Panc1 (cell line): Measurements from ENCODE around the gene TRIM28. TPM values are rescaled to one million over a fixed set of nuclear protein-coding genes. Genes with fewer than 3 reads are reported as not detected.

ENCODE experiments used
- ATAC-seq: fragments of 200-7000 bp; cut with Tn5 transposase; 2 replicates; pipeline ENCODE4 v1.9.1; 2020; ENCODE audit warnings: mild to moderate bottlenecking, moderate library complexity
- BruUV-seq: library from RNA; stranded (reverse); fragments of 400-500 nt; replicated peaks from 2 replicates; lab custom pipeline; 2021; lab: Mats Ljungman, UMichigan
- CTCF ChIA-PET: fragments of 300-600 bp; sonication (Branson Sonifier 250); formaldehyde crosslinking; loops from one replicate; lab custom pipeline; 2022; ENCODE audit warnings: antibody characterized with exemption; lab: Charles Lee
- POLR2A ChIA-PET: fragments of 300-600 bp; sonication (Branson Sonifier 250); formaldehyde crosslinking; loops from one replicate; lab custom pipeline; 2022; ENCODE audit warnings: antibody characterized with exemption; lab: Charles Lee
- DNase-seq: peaks from one replicate; pipeline ENCODE4 v3.0.0-alpha.2; 2010; ENCODE audit warnings: low read depth, low spot score
- H3K27ac ChIP-seq: 2 replicates; pipeline ENCODE4 v1.5.1; 2011; ENCODE audit warnings: mild to moderate bottlenecking, low read length, inconsistent platforms
- H3K27me3 ChIP-seq: fragments of 200-500 bp; sonication (Bioruptor generic); 2 replicates; pipeline ENCODE4 v1.6.0; 2014; ENCODE audit warnings: low read length, inconsistent platforms; ENCODE audit not compliant: control insufficient read depth, insufficient read depth
- H3K36me3 ChIP-seq: fragments of 200-500 bp; sonication (Bioruptor generic); 2 replicates; pipeline ENCODE4 v1.5.1; 2014; ENCODE audit warnings: inconsistent platforms, mild to moderate bottlenecking, low read length, moderate library complexity; ENCODE audit not compliant: control insufficient read depth, insufficient read depth
- H3K4me1 ChIP-seq: 2 replicates; pipeline ENCODE4 v1.5.1; 2011; ENCODE audit warnings: inconsistent platforms, mild to moderate bottlenecking, low read length, moderate library complexity; ENCODE audit not compliant: control insufficient read depth, insufficient read depth
- H3K4me3 ChIP-seq, 2 experiments: 2 replicates each; pipeline ENCODE4 v1.5.1; 2011 to 2012; ENCODE audit warnings: low read depth in 2 of 2, low read length in 2 of 2, mild to moderate bottlenecking in 2 of 2, inconsistent platforms in 1 of 2, moderate library complexity in 1 of 2
- H3K9me3 ChIP-seq: fragments of 200-500 bp; sonication (Bioruptor generic); 2 replicates; pipeline ENCODE4 v1.5.1; 2014; ENCODE audit warnings: low read depth, mild to moderate bottlenecking, inconsistent platforms, low read length, moderate library complexity; ENCODE audit not compliant: control insufficient read depth, insufficient read depth
- CTCF ChIP-seq: fragments of 450-650 bp; IDR thresholded peaks from 2 replicates; pipeline ENCODE4 v1.5.1; 2017; ENCODE audit warnings: mild to moderate bottlenecking
- POLR2AphosphoS5 ChIP-seq: IDR thresholded peaks from 2 replicates; pipeline ENCODE4 v1.6.1; 2012; ENCODE audit warnings: mild to moderate bottlenecking, low read depth, low read length, moderate library complexity
- REST ChIP-seq, 2 experiments: IDR thresholded peaks; 2 replicates each; pipeline ENCODE4 v1.6.1; 2011 to 2012; ENCODE audit warnings: low read depth in 2 of 2, control low read depth in 1 of 2, low read length in 1 of 2, mild to moderate bottlenecking in 1 of 2, moderate library complexity in 1 of 2; ENCODE audit not compliant: insufficient read depth in 1 of 2
- SIN3A ChIP-seq: IDR thresholded peaks from 2 replicates; pipeline ENCODE4 v1.6.1; 2012; ENCODE audit warnings: low read depth, mild to moderate bottlenecking, low read length, moderate library complexity, borderline replicate concordance; ENCODE audit not compliant: insufficient read depth
- TCF7L2 ChIP-seq: IDR thresholded peaks from 2 replicates; pipeline ENCODE4 v1.6.1; 2011; ENCODE audit warnings: mild to moderate bottlenecking, low read depth, low read length, inconsistent platforms
- in situ Hi-C: cut with HindIII; loops from 2 replicates; pipeline ENCODE4 v1.10.0; 2016; ENCODE audit warnings: low sequenced_read_pairs, low pct_unique_long_range_greater_than_20kb
- intact Hi-C: fragments of 100-400 bp; cut with micrococcal nuclease; formaldehyde crosslinking; loops from one replicate; pipeline ENCODE4 v1.10.0; 2022; ENCODE audit not compliant: unreplicated experiment
- total RNA-seq: library from RNA; stranded (reverse); gene quantifications from one replicate; pipeline ENCODE4 v1.2.1, GENCODE V29; 2021; ENCODE audit not compliant: unreplicated experiment

Gene TRIM28
- total RNA-seq, 1 experiment from 2014 or later, result 767 TPM

DNA sequence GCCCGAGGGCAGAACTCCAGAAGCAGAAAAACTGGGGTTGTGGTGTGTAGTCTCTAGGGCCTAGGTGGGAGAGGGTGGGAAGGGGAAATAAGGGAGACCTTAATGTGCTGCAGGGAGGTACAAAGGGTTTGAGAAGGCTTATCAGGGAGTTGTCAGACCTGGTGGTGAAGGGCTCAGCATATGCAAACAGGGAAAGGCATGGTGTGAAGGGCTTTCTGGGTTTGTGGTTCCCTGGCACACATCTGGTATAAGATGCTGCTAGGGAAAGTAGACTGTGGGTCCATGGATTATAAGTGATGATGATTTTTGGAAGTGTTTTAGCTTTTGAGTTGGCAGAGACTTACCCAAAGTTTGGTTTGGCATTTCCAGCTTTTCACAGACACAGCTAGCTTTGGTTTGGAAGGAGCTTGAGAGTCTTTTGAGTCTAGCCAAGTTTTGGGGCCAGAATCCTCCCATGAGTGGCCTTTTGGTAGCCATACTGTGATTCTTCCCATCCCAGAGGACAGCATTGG, 2.2 kb downstream of the TRIM28 start:
- in situ Hi-C loops, result no loop called here
- H3K27ac ChIP-seq, result peak overlapping the region; percentile 92
- ChIA-PET POLR2A (interaction anchor here (0.6 kb wide), 1 partner anchor 29 kb away, joined by 6 read pairs; no protein-coding TSS in a partner anchor), CTCF (no interaction called here)
- TSS peak; percentile 88 for BruUV-seq
- peaks cover 4% of the 10 kb centered on the region; the same call in 1 of the 2 replicates for H3K27me3 ChIP-seq
- peaks cover 43% of the 10 kb centered on the region for H3K36me3 ChIP-seq
- peak overlapping the region; percentile 91 to 100 for H3K4me3 ChIP-seq
- ATAC-seq, result no peak
- TF ChIP-seq TCF7L2, result no peak
- no peak for TF ChIP-seq CTCF
- TF ChIP-seq SIN3A, result no peak
- TF ChIP-seq POLR2AphosphoS5, result no peak
- no peak for TF ChIP-seq REST (IDR thresholded peaks at IDR 0.05; ENCODE audit: insufficient read depth in 1 of 2, low read depth in 2 of 2, low read length in 1 of 2)
- H3K4me1 ChIP-seq, result peaks cover 10% of the 10 kb centered on the region
- DNase-seq, result no peak
- intact Hi-C loops, result no loop called here
- H3K9me3 ChIP-seq, result no peaks in the 10 kb centered on the region

- CTCF ChIA-PET, result no interaction called here
- intact Hi-C loops (no loop called here), in situ Hi-C loops (no loop called here)
- POLR2A ChIA-PET, result interaction anchor here (0.6 to 0.7 kb wide), 2 partner anchors 9 to 11 kb away, joined by 5 read pairs; no protein-coding TSS in a partner anchor
- Histone ChIP-seq H3K27ac (0 out of 2 replicates have a peak overlapping the region, but pooled peaks have one; percentile 2), H3K4me1 (peaks cover 10% of the 10 kb centered on the region), H3K9me3 (no peaks in the 10 kb centered on the region), H3K4me3 (peak overlapping the region in 1 of 2 experiments; percentile 17; a peak in 1 of 4 replicates), H3K27me3 (peaks cover 2% of the 10 kb centered on the region; the same call in 1 of the 2 replicates), H3K36me3 (peaks cover 46% of the 10 kb centered on the region)
- no peak for TF ChIP-seq CTCF
- no peak for TF ChIP-seq REST (IDR thresholded peaks at IDR 0.05; ENCODE audit: insufficient read depth in 1 of 2, low read depth in 2 of 2, low read length in 1 of 2)
- no peak for TF ChIP-seq SIN3A
- TF ChIP-seq TCF7L2, result no peak
- TF ChIP-seq POLR2AphosphoS5, result 0 out of 2 replicates have a peak, but pooled peaks have one; percentile 25
- BruUV-seq, result no TSS peak
- no peak for ATAC-seq
- no peak for DNase-seq
Observed at GRCh38 chr19:58547323-58548312, 3.8 kb downstream of the TRIM28 start.
